Muscle of arm (tissue), 14 donors: ENCODE results near the gene SLC37A4. TPM values are rescaled to one million over a fixed set of nuclear protein-coding genes. Genes with fewer than 3 reads are reported as not detected.
"Not testable (repeated sequence)": the region's sequence is repeated elsewhere in the genome, so short reads cannot be mapped to it uniquely, and the experiment has no call there.

ENCODE experiments used
- DNase-seq: peaks from one replicate; pipeline ENCODE4 v3.0.0-alpha.2; 2013
- long read RNA-seq, 11 donors: transcript quantifications; one replicate each; lab custom pipeline, GENCODE V29; 2026
- polyA plus RNA-seq, 12 donors: library from polyadenylated mRNA; unstranded; fragments of 120-200 nt; gene quantifications; one replicate each; pipeline ENCODE4 v1.2.1, GENCODE V29; 2013; ENCODE audit not compliant: insufficient read length in 12 of 12

SLC37A4 gene
- 10 to 100 TPM in 7 of 12 donors, 1 to 10 TPM in 4, not detected in 1; 9.3 to 30.8 (median 10.5) TPM for polyA plus RNA-seq
- long read RNA-seq, donor 1, transcript SLC37A4-210 (9 exons, 2,040 nt), result major isoform, 6 of 40 reads
- long read RNA-seq, donor 1, partial matches to known transcripts, result 32 of 40 reads
- long read RNA-seq, donor 1, other reads (novel, unspliced or antisense), result 0 of 40 reads
- long read RNA-seq, donor 2, partial matches to known transcripts, result 0 of 2 reads
- long read RNA-seq, donor 2, other reads (novel, unspliced or antisense), result 0 of 2 reads
- long read RNA-seq, donor 3, partial matches to known transcripts, result 0 of 1 reads
- long read RNA-seq, donor 3, other reads (novel, unspliced or antisense), result 0 of 1 reads
- long read RNA-seq, donor 4, result 0 reads
- long read RNA-seq, donor 5, result 0 reads
- long read RNA-seq, donor 6, partial matches to known transcripts, result 0 of 1 reads
- long read RNA-seq, donor 6, other reads (novel, unspliced or antisense), result 0 of 1 reads
- long read RNA-seq, donor 7, result 0 reads
- long read RNA-seq, donor 8, partial matches to known transcripts, result 0 of 2 reads
- long read RNA-seq, donor 8, other reads (novel, unspliced or antisense), result 0 of 2 reads
- long read RNA-seq, donor 9, partial matches to known transcripts, result 0 of 2 reads
- long read RNA-seq, donor 9, other reads (novel, unspliced or antisense), result 0 of 2 reads
- long read RNA-seq, donor 10, result 0 reads
- long read RNA-seq, donor 11, partial matches to known transcripts, result 0 of 1 reads
- long read RNA-seq, donor 11, other reads (novel, unspliced or antisense), result 0 of 1 reads

GRCh38 chr11:119030329-119031047, at the start of gene SLC37A4:
SLC37A4 (minus strand) TSS chr11:119030877.
- peak; percentile 93 for DNase-seq

GRCh38 chr11:119078675-119079420, 48.2 kb upstream of the SLC37A4 start:
- no peak for DNase-seq

- no peak for DNase-seq
Measured at GRCh38 chr11:119077839-119078238, 47.2 kb upstream of the SLC37A4 start.

GRCh38 chr11:119067371-119068222, 36.9 kb upstream of the SLC37A4 start, which contains the start of gene VPS11:
VPS11 (plus strand) TSS chr11:119067818; CDS start chr11:119067824, 6 bp downstream.
- DNase-seq, result peak; percentile 96

- no peak for DNase-seq
Measured at GRCh38 chr11:119065369-119065768, 34.7 kb upstream of the SLC37A4 start.

GRCh38 chr11:119062779-119063178, 32.1 kb upstream of the SLC37A4 start:
- DNase-seq, result no peak

GRCh38 chr11:119061256-119061655, 30.6 kb upstream of the SLC37A4 start:
- DNase-seq, result no peak

- DNase-seq, result not testable (repeated sequence)
Measured at GRCh38 chr11:119059128-119059527, 28.5 kb upstream of the SLC37A4 start.

- peak; percentile 94 for DNase-seq
Measured at GRCh38 chr11:119057000-119057769, 26.5 kb upstream of the SLC37A4 start, which contains the start of gene HYOU1. HYOU1 (minus strand) TSS chr11:119057205; CDS start chr11:119056160, 1,045 bp downstream.

GRCh38 chr11:119056421-119056999, 25.8 kb upstream of the SLC37A4 start:
- no peak for DNase-seq

GRCh38 chr11:119055901-119056300, 25.2 kb upstream of the SLC37A4 start:
- DNase-seq, result no peak

- no peak for DNase-seq
Measured at GRCh38 chr11:119054418-119054817, 23.7 kb upstream of the SLC37A4 start.

- DNase-seq, result no peak
Measured at GRCh38 chr11:119052163-119052814, 21.6 kb upstream of the SLC37A4 start.

GRCh38 chr11:119051440-119052162, 20.9 kb upstream of the SLC37A4 start:
- DNase-seq, result no peak

- no peak for DNase-seq
Measured at GRCh38 chr11:119049081-119049480, 18.4 kb upstream of the SLC37A4 start.

GRCh38 chr11:119048644-119049043, 18.0 kb upstream of the SLC37A4 start:
- no peak for DNase-seq

- no peak for DNase-seq
Measured at GRCh38 chr11:119047205-119047604, 16.5 kb upstream of the SLC37A4 start.

GRCh38 chr11:119046489-119046888, 15.8 kb upstream of the SLC37A4 start:
- DNase-seq, result no peak
